ENCODE results near the gene VWA3A.

The VWA3A gene

GRCh38 chr16:22206013-22206841, 113.9 kb downstream of the VWA3A start, which contains the start of gene EEF2K:
TSS of gene EEF2K (plus strand) at chr16:22206278. CDS start at chr16:22225730, 19,452 bp downstream.
- DNase-seq = peak; percentile 68
